DND-41 (cell line): ENCODE measurements around the gene TBC1D10A.

Experiments
- CTCF ChIP-seq: IDR thresholded peaks from 2 replicates; pipeline ENCODE4 v1.5.1; 2012; ENCODE audit warnings: borderline replicate concordance, low read length, moderate library complexity, mild to moderate bottlenecking; ENCODE audit not compliant: poor library complexity, severe bottlenecking; ENCODE audit errors: extremely low read depth
- EZH2 ChIP-seq: IDR thresholded peaks from 3 replicates; pipeline ENCODE4 v1.6.1; 2012; ENCODE audit warnings: borderline replicate concordance, low read depth, mild to moderate bottlenecking, moderate library complexity, low read length, inconsistent platforms; ENCODE audit not compliant: severe bottlenecking

- TF ChIP-seq CTCF = no peak
- TF ChIP-seq EZH2 = no peak
Measured at GRCh38 chr22:30286331-30286730, 40.4 kb downstream of the TBC1D10A start.
